Skin epidermis (tissue), 12 donors: ENCODE data around the gene FAM153A.
"Not testable (repeated sequence)": the region's sequence is repeated elsewhere in the genome, so short reads cannot be mapped to it uniquely, and the experiment has no call there.

ENCODE experiments used
- H3K27ac ChIP-seq, 21 experiments: fragments of 200-600 bp; sonication (generic) in 11 of 21; one replicate each; pipeline ENCODE4 v1.5.0; 2020; ENCODE audit warnings: mild to moderate bottlenecking in 3 of 21, inconsistent platforms in 2 of 21, moderate library complexity in 2 of 21
- H3K4me3 ChIP-seq, 7 experiments: fragments of 200-600 bp; sonication (generic) in 2 of 7; one replicate each; pipeline ENCODE4 v1.5.0; 2020; ENCODE audit warnings: inconsistent platforms in 2 of 7, mild to moderate bottlenecking in 2 of 7, moderate library complexity in 1 of 7

Gene FAM153A

DNA sequence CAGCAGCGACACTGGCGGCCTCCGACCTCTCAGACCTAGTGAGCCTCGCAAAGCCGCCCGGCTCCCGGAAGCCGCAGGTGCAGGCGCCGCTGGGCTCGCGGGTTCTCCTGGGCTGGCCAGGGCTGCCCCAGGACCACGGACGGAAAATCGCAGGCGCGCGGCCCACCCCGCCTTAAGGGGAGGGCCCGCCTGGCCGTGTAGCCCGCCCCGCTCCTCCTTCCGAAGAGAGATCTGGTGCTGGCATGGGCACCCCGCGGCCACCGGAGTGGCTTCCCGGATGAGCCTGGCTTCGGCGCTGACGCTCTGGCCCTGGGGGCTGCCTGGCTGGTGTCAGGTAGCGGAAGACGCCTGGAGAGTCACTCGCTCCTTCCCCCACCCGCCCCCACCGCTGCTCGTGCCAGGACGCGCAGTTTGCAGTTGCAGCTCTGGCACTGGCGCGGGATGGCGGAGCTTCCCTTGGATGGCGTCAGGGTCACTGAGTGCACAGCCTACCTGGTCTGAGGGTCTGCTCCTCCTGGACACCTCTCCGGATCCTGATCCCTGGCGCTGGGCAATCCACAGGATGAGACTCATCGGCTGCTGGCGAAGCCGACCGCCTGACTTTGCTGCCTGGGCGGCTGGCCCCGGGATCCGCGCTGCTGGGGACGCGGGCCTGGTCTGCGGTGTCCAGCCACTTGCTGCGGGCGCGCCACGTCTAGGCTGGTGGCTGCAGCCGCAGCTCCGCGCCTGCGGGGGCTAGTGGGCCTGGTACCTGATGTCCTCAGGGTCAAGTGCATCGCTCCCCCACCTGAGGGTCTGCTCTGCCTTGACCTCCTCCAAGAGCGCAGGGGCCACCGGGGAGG is at the start of gene FAM153A:
Gene FAM153A (minus strand): TSS at position 108 of the 842 bp plus-strand sequence.
- not testable (repeated sequence) for H3K27ac ChIP-seq, H3K4me3 ChIP-seq

DNA sequence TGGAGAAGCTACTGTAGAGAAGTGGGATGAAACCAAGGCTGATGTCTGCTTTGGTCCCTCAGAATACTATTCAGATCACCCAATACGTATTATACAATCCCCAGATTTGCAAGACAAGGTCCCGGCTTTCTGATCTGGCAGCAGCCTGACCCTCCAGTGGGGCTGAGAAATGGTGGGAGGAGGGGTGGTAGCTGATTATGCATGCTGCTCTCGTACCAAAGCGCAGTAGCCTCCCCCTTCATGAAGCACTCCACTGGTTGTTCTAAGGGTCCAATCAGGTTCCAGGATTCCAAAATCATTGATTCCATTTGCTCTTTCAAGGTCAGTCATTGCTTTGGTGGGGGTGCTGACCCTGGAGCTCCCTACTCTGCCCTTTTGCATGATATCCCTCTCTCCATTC is 49.6 kb upstream of the FAM153A start:
- H3K4me3 ChIP-seq, H3K27ac ChIP-seq: not testable (repeated sequence)

DNA sequence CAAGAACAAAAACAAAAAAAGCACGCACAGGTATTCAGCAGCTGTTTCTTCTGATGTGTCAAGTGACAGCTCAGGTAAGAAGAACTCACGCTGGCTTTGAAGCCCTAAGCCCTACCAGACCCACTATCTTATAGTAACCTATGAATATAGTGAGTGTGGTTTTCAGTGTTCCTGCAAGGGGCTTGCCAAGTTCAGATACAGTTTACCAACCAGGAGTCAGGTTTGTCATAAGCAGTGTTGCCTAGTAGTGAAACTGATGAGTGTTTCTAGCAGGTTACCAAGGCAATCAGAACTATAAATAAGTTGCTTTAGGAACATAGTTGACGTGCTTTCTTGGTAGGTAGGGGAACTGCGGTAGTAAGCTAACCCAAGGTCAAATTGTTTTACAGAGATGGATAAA is 43.4 kb upstream of the FAM153A start:
- not testable (repeated sequence) for H3K4me3 ChIP-seq, H3K27ac ChIP-seq

DNA sequence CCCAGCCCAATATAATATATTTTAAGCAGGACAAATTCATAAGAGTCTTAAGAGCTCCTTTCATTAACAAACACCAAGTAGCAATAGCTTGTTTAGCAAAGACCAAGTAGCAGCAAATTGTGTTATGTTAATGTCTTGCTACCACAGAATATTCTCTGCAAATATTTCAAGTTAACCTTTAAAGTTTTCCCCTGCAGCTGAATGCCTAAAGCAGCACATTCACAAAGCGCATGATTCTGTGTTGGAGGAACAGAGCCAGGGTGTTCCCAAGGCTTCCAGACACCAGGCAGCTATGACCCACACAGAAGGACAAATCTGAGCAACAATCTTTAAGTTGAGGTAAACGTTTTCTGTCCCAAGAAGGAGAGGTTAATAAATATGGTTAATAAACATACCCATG is 42.1 kb upstream of the FAM153A start:
- H3K27ac ChIP-seq, H3K4me3 ChIP-seq: not testable (repeated sequence)

GRCh38 chr5:177822489-177822888 is 39.8 kb upstream of the FAM153A start:
- not testable (repeated sequence) for H3K27ac ChIP-seq, H3K4me3 ChIP-seq

- not testable (repeated sequence) for H3K4me3 ChIP-seq, H3K27ac ChIP-seq
These were observed 37.0 kb upstream of the FAM153A start for GRCh38 chr5:177819664-177820063.

GRCh38 chr5:177812814-177813425 is 30.2 kb upstream of the FAM153A start:
- not testable (repeated sequence) for H3K4me3 ChIP-seq, H3K27ac ChIP-seq

DNA sequence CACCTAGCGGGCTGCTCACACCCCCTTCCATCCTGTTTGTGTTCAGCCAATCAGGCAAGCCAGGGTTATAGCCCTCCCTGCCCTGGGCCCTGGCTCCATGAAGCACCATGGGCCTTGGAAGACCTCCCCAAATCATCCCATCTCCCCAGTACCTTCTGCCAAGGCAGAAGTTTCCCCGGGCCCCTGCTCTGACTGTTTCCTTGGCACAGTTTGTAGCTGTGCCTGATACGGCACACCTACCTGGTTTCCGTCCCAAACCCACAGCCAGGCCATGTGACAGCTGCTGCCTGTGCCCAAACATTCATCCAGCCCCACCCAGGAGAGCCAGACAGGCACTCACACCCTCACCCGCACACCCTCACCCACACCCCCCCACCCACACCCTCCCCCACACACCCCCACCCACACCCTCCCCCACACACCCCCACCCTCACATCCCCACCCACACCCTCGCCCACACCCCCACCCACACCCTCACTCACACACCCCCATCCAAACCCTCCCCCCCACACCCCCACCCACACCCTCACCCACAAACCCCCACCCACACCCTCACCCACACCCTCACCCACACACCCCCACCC is 29.6 kb upstream of the FAM153A start:
- not testable (repeated sequence) for H3K4me3 ChIP-seq, H3K27ac ChIP-seq

- not testable (repeated sequence) for H3K4me3 ChIP-seq, H3K27ac ChIP-seq
These were observed 26.7 kb upstream of the FAM153A start for GRCh38 chr5:177809209-177809913.

DNA sequence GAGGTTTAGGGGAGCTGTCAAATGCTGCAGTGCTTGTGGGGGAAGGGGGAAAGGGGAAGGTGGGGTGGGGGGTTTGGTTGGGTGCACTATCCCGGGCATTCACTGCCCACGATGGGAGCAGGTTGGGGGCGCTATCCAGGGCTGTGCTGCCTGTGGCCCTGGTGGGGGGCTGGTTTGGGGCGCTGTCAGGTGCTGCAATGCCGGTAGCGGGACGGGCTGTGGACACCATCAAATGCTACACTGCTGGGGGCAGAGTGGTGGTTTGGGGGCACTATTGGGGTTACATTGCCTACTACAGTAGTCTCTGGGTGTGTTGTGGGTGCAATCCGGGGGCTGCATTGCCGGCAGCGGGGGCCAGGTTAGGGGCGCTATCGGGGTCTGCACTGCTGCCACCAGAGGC is 25.7 kb upstream of the FAM153A start:
- H3K4me3 ChIP-seq, H3K27ac ChIP-seq: not testable (repeated sequence)

DNA sequence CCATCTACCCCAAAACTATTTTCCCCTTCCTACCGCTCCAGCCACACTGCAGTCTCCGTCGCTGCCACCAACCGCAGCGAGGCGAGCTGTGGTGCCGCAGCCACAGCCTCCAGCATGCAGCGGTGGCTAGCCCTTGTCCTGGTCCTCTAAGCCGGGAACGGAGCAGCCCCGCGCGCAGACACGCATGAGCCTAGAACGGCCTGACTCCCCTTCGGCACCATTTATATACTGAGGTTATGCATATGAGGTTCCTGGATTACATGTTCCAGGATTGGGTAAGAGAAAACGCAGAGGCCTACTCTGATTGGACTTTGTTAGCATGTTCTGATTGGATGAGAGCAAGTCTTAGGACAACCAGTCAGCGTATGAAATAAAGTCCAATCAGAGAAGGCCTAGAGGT is 24.6 kb upstream of the FAM153A start:
- not testable (repeated sequence) for H3K27ac ChIP-seq, H3K4me3 ChIP-seq

GRCh38 chr5:177801427-177801826 is 18.7 kb upstream of the FAM153A start:
- not testable (repeated sequence) for H3K27ac ChIP-seq, H3K4me3 ChIP-seq

- H3K27ac ChIP-seq, H3K4me3 ChIP-seq: not testable (repeated sequence)
These were observed 15.6 kb upstream of the FAM153A start for GRCh38 chr5:177798237-177798840.

- not testable (repeated sequence) for H3K4me3 ChIP-seq, H3K27ac ChIP-seq
These were observed 10.6 kb upstream of the FAM153A start for GRCh38 chr5:177793272-177793671.

- not testable (repeated sequence) for H3K27ac ChIP-seq, H3K4me3 ChIP-seq
These were observed 8.9 kb upstream of the FAM153A start for GRCh38 chr5:177791649-177792048.

- H3K27ac ChIP-seq, H3K4me3 ChIP-seq: not testable (repeated sequence)
These were observed 530 bp downstream of the FAM153A start for GRCh38 chr5:177782169-177782568.

DNA sequence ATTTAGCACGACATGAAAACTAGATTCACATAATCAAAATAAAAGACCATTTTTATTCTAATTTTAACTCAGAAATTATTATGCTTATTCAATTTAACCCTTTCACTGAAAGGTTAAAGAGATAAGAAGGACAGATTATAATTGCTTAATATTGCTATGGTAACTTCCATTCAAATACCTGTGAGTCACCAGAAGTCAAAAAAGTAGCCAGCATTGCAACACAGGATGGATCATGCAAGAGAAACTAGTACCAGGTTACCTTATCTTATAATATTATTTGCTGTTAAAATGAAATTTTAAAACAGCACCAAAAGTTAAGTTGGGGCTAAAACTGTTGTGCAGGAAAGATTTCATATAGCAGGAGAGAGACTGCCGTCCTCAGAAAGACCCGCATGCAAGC is 11.5 kb downstream of the FAM153A start:
- H3K4me3 ChIP-seq, H3K27ac ChIP-seq: not testable (repeated sequence)

- H3K27ac ChIP-seq, H3K4me3 ChIP-seq: not testable (repeated sequence)
These were observed 12.1 kb downstream of the FAM153A start for GRCh38 chr5:177770646-177771045.

DNA sequence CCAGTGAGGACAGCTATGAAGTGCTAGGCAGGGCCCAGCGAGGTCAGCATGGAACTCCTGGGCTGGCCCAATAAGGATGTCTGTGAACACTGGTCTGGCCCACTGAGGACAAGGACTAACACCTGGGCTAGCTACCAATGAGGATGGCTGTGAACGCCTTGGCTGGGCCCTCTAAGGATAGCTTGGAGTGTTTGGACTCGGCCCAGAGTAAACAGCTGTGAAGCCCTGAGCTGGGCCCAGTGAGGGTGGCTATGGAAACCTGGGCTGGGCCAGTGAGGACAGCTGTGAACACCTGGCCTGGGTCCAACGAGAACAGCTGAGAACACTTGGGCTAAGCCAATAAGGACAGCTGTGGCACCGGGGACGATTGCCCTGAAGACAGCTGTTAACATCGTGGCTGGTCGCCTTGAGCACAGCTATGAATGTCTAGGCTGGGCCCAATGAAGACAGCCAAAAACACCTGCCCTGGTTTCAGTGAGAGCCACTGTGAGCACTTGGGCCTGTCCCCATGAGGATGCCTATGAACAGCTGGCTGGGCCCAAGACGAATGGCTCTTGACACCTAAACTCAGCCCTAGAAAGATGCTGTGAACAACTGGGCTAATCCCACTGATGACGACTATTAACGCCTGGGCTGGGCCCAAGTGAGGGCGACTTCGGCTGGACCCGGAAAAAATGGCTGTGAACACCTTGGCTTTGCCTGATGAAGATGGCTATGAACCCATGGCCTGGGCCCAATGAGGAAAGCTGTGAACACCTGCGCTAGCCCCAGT is 18.8 kb downstream of the FAM153A start:
- not testable (repeated sequence) for H3K27ac ChIP-seq, H3K4me3 ChIP-seq
